MCF 10A (cell line): ENCODE results near the gene DNAJA4. TPM values are rescaled to one million over a fixed set of nuclear protein-coding genes. Genes with fewer than 3 reads are reported as not detected.

Source experiments
- BruUV-seq: library from RNA; stranded (reverse); fragments of 400-500 nt; replicated peaks from 2 replicates; lab custom pipeline; 2021; lab: Mats Ljungman, UMichigan
- CTCF ChIA-PET: fragments of 300-600 bp; sonication (Branson Sonifier 250); formaldehyde crosslinking; extraction: SDS; loops from one replicate; lab custom pipeline; 2021; ENCODE audit warnings: antibody characterized with exemption, inconsistent platforms; lab: Yijun Ruan, JAX
- POLR2A ChIA-PET: fragments of 300-600, 350-650 bp; sonication (Branson Sonifier 250); formaldehyde crosslinking; extraction: SDS; loops from one replicate; lab custom pipeline; 2020; ENCODE audit warnings: antibody characterized with exemption, inconsistent platforms; lab: Yijun Ruan, JAX
- DNase-seq: peaks from one replicate; pipeline ENCODE4 v3.0.0-alpha.2; 2018; ENCODE audit not compliant: unreplicated experiment
- H3K27ac Mint-ChIP-seq: one replicate; pipeline ENCODE4 v1.8.0; 2022; ENCODE audit warnings: mild to moderate bottlenecking, low read depth, mixed read lengths; ENCODE audit not compliant: unreplicated experiment
- H3K27me3 Mint-ChIP-seq: one replicate; pipeline ENCODE4 v1.8.0; 2022; ENCODE audit warnings: mixed read lengths; ENCODE audit not compliant: insufficient read depth, unreplicated experiment
- H3K36me3 Mint-ChIP-seq: one replicate; pipeline ENCODE4 v1.8.0; 2022; ENCODE audit warnings: mild to moderate bottlenecking, moderate library complexity, mixed read lengths; ENCODE audit not compliant: insufficient read depth, unreplicated experiment
- H3K4me1 Mint-ChIP-seq: one replicate; pipeline ENCODE4 v1.8.0; 2022; ENCODE audit warnings: mixed read lengths; ENCODE audit not compliant: insufficient read depth, unreplicated experiment
- H3K4me3 Mint-ChIP-seq: one replicate; pipeline ENCODE4 v1.8.0; 2022; ENCODE audit warnings: mild to moderate bottlenecking, moderate library complexity, mixed read lengths; ENCODE audit not compliant: unreplicated experiment
- H3K9me3 Mint-ChIP-seq: one replicate; pipeline ENCODE4 v1.8.0; 2022; ENCODE audit warnings: mixed read lengths; ENCODE audit not compliant: unreplicated experiment
- intact Hi-C: fragments of 100-400 bp; cut with micrococcal nuclease; formaldehyde crosslinking; loops from 2 replicates; pipeline ENCODE4 v1.14.1; 2022
- total RNA-seq: library from RNA; stranded (reverse); gene quantifications from 2 replicates; pipeline ENCODE4 v1.2.3, GENCODE V29; 2022
- TF ChIP-seq, protein P1 (sequence below): fragments of 200-600 bp; IDR thresholded peaks from one replicate; pipeline ENCODE4 v1.8.0; 2022; ENCODE audit warnings: antibody characterized with exemption, mild to moderate bottlenecking; ENCODE audit not compliant: unreplicated experiment

Gene DNAJA4
- total RNA-seq, 1 experiment from 2014 or later = not detected

DNA sequence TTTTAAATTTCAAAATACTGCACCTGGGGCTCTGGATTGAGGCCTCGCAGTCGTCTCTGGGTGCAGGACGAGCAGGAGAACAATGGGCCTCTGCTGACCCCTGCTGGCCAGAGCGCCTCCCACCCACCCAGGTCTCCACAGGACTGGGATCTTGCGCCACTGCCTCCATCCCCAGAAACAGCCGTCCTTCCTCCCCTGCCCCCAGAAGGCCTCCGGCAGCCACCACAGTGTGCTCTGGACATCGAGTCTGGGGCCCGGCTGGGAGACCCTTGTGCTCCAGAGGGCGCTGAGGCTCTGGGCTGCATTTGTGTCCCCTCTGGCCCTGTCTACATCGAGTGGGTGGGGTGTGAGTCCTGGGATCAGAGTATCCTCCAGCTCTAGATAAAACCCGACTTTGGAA is 23.3 kb upstream of the DNAJA4 start:
- no peaks in the 10 kb centered on the region for H3K9me3 Mint-ChIP-seq
- no peak overlapping the region for H3K4me3 Mint-ChIP-seq
- peak; percentile 79 for DNase-seq
- intact Hi-C loops = loop anchor here (1.0 to 5.0 kb wide), 6 partner anchors 46 to 339 kb away; partner anchors contain the start of gene CIB2
- POLR2A ChIA-PET = interaction anchor here (0.7 to 1.1 kb wide), 4 partner anchors 63 to 268 kb away, joined by 3 to 5 read pairs (median 4); partner anchors contain the start of gene IDH3A
- no peak overlapping the region for H3K27ac Mint-ChIP-seq
- no peaks in the 10 kb centered on the region for H3K27me3 Mint-ChIP-seq
- CTCF ChIA-PET = interaction anchor here (0.6 to 10.7 kb wide), 58 partner anchors 8 to 748 kb away, joined by 3 to 173 read pairs (median 6); partner anchors contain the start of genes CIB2 and IDH3A
- no TSS peak for BruUV-seq
- peaks cover 5% of the 10 kb centered on the region for H3K4me1 Mint-ChIP-seq
- H3K36me3 Mint-ChIP-seq = no peaks in the 10 kb centered on the region
- TF ChIP-seq, protein P1, sequence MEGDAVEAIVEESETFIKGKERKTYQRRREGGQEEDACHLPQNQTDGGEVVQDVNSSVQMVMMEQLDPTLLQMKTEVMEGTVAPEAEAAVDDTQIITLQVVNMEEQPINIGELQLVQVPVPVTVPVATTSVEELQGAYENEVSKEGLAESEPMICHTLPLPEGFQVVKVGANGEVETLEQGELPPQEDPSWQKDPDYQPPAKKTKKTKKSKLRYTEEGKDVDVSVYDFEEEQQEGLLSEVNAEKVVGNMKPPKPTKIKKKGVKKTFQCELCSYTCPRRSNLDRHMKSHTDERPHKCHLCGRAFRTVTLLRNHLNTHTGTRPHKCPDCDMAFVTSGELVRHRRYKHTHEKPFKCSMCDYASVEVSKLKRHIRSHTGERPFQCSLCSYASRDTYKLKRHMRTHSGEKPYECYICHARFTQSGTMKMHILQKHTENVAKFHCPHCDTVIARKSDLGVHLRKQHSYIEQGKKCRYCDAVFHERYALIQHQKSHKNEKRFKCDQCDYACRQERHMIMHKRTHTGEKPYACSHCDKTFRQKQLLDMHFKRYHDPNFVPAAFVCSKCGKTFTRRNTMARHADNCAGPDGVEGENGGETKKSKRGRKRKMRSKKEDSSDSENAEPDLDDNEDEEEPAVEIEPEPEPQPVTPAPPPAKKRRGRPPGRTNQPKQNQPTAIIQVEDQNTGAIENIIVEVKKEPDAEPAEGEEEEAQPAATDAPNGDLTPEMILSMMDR = peak; percentile 92

DNA sequence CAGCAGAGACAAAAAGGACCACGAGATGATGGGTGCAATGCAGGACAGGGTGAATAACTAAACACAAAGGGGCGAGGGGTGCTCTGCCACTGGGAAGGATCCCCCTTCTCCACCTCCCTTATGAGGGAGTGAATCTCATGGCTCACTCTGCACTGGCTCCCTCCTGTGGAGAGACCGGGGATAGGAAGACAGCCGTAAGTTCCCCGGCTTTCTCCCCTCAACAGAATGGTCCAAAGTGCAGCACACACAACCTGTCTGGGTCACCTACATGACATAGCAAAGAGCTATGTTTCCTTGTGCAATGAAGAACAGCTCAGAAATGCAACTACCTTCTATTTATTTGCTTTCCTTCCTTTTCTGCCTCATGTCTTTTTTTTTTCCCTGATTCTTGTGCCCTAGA is 22.2 kb upstream of the DNAJA4 start:
- H3K4me3 Mint-ChIP-seq = no peak overlapping the region

DNA sequence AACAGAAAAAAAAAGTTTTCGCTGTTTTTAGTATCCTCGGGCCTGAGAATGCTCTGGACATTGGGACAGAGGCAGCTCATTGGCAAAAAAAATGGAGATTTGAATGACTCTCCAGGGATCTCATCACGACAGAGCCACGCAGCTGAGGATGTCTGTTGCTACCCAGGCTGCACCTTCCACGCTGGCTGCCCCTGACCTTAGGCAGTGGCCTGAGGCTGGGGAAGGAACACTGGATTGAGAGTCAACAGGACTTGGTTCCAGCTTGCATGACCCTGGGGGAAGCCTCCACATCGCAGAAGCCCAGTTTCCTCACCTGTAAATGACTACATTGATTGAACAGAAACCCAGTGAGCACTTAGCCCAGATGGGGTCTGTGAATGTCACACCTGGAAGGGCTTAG is 21.3 kb upstream of the DNAJA4 start:
- Mint-ChIP-seq H3K4me1 (peaks cover 5% of the 10 kb centered on the region), H3K4me3 (no peak overlapping the region), H3K27ac (no peak overlapping the region), H3K27me3 (no peaks in the 10 kb centered on the region), H3K36me3 (no peaks in the 10 kb centered on the region), H3K9me3 (no peaks in the 10 kb centered on the region)
- CTCF ChIA-PET = interaction anchor here (0.7 to 10.7 kb wide), 14 partner anchors 12 to 284 kb away, joined by 3 to 173 read pairs (median 7); partner anchors contain the start of gene CIB2
- POLR2A ChIA-PET = interaction anchor here (1.0 kb wide), 1 partner anchor 94 kb away, joined by 3 read pairs; the partner anchor contains the start of gene IDH3A
- TF ChIP-seq, protein P1 = no peak
- no peak for DNase-seq
- no TSS peak for BruUV-seq
- intact Hi-C loops = loop anchor here (5.0 kb wide), 3 partner anchors 111 to 341 kb away; partner anchors contain the start of gene CIB2

More for the DNA sequence above, 22.2 kb upstream of the DNAJA4 start:
- CTCF ChIA-PET = interaction anchor here (0.5 to 10.7 kb wide), 27 partner anchors 10 to 1553 kb away, joined by 3 to 173 read pairs (median 4); partner anchors contain the start of gene CIB2
- Mint-ChIP-seq H3K27ac (no peak overlapping the region), H3K27me3 (no peaks in the 10 kb centered on the region), H3K9me3 (no peaks in the 10 kb centered on the region), H3K4me1 (peaks cover 5% of the 10 kb centered on the region), H3K36me3 (no peaks in the 10 kb centered on the region)
- peak; percentile 40 for DNase-seq
- BruUV-seq = no TSS peak
- POLR2A ChIA-PET = interaction anchor here (0.8 to 1.1 kb wide), 3 partner anchors 93 to 134 kb away, joined by 3 to 4 read pairs (median 3); partner anchors contain the start of gene IDH3A
- TF ChIP-seq, protein P1 = peak; percentile 14
- intact Hi-C loops = loop anchor here (5.0 kb wide), 3 partner anchors 110 to 340 kb away; partner anchors contain the start of gene CIB2

DNA sequence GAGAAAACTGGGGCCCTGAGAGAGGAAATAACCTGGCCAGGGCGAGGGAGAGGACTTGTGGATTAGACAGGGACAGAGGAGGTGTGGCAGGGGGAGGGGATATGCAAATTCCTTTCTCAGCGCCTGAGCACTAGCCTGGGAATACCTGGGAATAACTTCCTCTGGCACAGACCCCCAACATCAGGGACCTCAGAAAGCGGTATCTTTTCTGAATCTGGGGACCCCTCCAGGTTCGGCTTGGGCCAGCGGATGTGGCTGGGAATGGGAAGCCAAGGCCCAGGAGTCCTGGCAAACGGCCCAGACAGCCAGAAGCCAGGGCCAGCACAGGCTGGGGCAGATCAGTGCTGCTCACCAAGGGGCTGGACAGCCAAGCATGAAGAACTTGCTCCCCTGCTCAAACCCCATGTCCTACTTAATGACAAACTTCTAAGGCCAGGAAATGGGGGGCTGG is 20.8 kb upstream of the DNAJA4 start:
- H3K4me1 Mint-ChIP-seq = peaks cover 5% of the 10 kb centered on the region
- TF ChIP-seq, protein P1 = no peak
- H3K4me3 Mint-ChIP-seq = no peak overlapping the region
- ChIA-PET POLR2A (no interaction called here), CTCF (interaction anchor here (0.7 to 10.7 kb wide), 7 partner anchors 47 to 285 kb away, joined by 3 to 173 read pairs (median 10); partner anchors contain the start of gene CIB2)
- intact Hi-C loops = loop anchor here (5.0 kb wide), 3 partner anchors 111 to 341 kb away; partner anchors contain the start of gene CIB2
- no peaks in the 10 kb centered on the region for H3K36me3 Mint-ChIP-seq
- no peaks in the 10 kb centered on the region for H3K9me3 Mint-ChIP-seq
- BruUV-seq = no TSS peak
- DNase-seq = peak; percentile 67
- H3K27me3 Mint-ChIP-seq = no peaks in the 10 kb centered on the region
- H3K27ac Mint-ChIP-seq = no peak overlapping the region
